SU-DHL-6 (cell line): ENCODE results near the gene DDX24.

ENCODE experiments used
- H2AFZ ChIP-seq: fragments of 200-600 bp; sonication (generic); 2 replicates; pipeline ENCODE4 v1.6.1; 2014; ENCODE audit warnings: low read depth, mild to moderate bottlenecking, moderate library complexity, mixed read lengths, antibody characterized with exemption, low read length; ENCODE audit not compliant: severe bottlenecking
- H3F3A ChIP-seq: fragments of 200-600 bp; shearing (Covaris generic); 2 replicates; pipeline ENCODE4 v1.6.0; 2016; ENCODE audit warnings: antibody characterized with exemption, mild to moderate bottlenecking; ENCODE audit not compliant: insufficient read depth
- H3K27ac ChIP-seq: fragments of 200-600 bp; sonication (generic); 2 replicates; pipeline ENCODE4 v1.5.1; 2016; ENCODE audit warnings: low read depth, mild to moderate bottlenecking, low read length, moderate library complexity, mixed read lengths
- H3K27me3 ChIP-seq: fragments of 200-600 bp; sonication (generic), shearing (Covaris generic); 2 replicates; pipeline ENCODE4 v1.6.0; 2014; ENCODE audit warnings: mild to moderate bottlenecking, low read length
- H3K36me3 ChIP-seq: fragments of 200-600 bp; sonication (generic); 2 replicates; pipeline ENCODE4 v1.6.1; 2014; ENCODE audit warnings: mild to moderate bottlenecking, low read length, mixed read lengths
- H3K4me2 ChIP-seq: fragments of 300-600, 200-600 bp; shearing (Covaris generic), sonication (generic); 2 replicates; pipeline ENCODE4 v1.6.0; 2014; ENCODE audit warnings: low read length, low read depth, mild to moderate bottlenecking; ENCODE audit not compliant: poor library complexity, severe bottlenecking
- H3K4me3 ChIP-seq: fragments of 200-600 bp; sonication (generic); 2 replicates; pipeline ENCODE4 v1.5.1; 2014; ENCODE audit warnings: antibody characterized with exemption, low read length, mild to moderate bottlenecking, mixed read lengths; ENCODE audit not compliant: insufficient read depth, poor library complexity, severe bottlenecking
- H3K79me2 ChIP-seq: fragments of 200-600 bp; sonication (generic); 2 replicates; pipeline ENCODE4 v1.6.1; 2014; ENCODE audit warnings: mild to moderate bottlenecking, low read length, moderate library complexity; ENCODE audit not compliant: insufficient read depth
- H3K9ac ChIP-seq: fragments of 200-600 bp; sonication (generic); 2 replicates; pipeline ENCODE4 v1.7.0; 2014; ENCODE audit warnings: mild to moderate bottlenecking, low read length
- H3K9me2 ChIP-seq: fragments of 200-600 bp; sonication (generic); replicated peaks from 2 replicates; pipeline ENCODE4 v1.6.1; 2014; ENCODE audit warnings: low read length; ENCODE audit not compliant: insufficient read depth
- H3K9me3 ChIP-seq: fragments of 200-600 bp; sonication (generic); 2 replicates; pipeline ENCODE4 v1.6.1; 2014; ENCODE audit warnings: low read length, mixed read lengths; ENCODE audit not compliant: insufficient read depth
- H4K20me1 ChIP-seq: fragments of 200-600 bp; sonication (generic); 2 replicates; pipeline ENCODE4 v1.6.1; 2014; ENCODE audit warnings: low read depth, mild to moderate bottlenecking, antibody characterized with exemption, low read length, moderate library complexity, mixed read lengths
- EZH2phosphoT487 ChIP-seq: fragments of 200-600 bp; sonication (generic), shearing (Covaris generic); conservative IDR thresholded peaks from 2 replicates; pipeline ENCODE4 v1.6.1; 2018; ENCODE audit warnings: mild to moderate bottlenecking, antibody characterized with exemption, low read length, moderate library complexity, mixed read lengths
- TF ChIP-seq, protein P1 (sequence below): fragments of 200-600 bp; sonication (generic); IDR thresholded peaks from one replicate; pipeline ENCODE4 v1.5.1; 2017; ENCODE audit warnings: antibody characterized with exemption, mild to moderate bottlenecking, low read length, moderate library complexity; ENCODE audit not compliant: insufficient read depth, poor library complexity, severe bottlenecking

DDX24 gene

DNA sequence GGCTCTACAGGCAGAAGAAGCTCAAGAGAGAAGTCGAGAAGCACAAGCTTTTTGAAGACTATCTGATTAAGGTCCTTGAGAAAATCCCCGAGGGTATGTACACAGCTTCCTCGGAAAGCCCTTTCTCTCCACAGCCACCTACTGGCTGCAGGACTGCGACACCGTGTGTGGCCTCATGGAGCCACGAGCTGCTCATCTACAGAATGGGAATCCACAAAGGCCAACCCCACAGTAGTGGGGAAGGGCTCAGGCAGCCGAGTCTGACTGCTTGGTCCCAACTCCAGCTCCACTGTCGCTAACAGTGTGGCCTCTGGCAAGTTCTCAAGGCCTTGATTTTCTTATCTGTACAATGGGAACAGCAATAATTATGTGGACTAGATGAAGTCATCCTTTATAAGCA is 81.4 kb downstream of the DDX24 start:
- Histone ChIP-seq H2AFZ (no peak overlapping the region), H3K4me3 (no peak overlapping the region), H3K9me2 (no peaks in the 10 kb centered on the region), H3K9ac (peak overlapping the region; percentile 9; the same call in 1 of the 2 replicates), H3K27ac (no peak overlapping the region), H3K4me2 (no peak overlapping the region), H3K9me3 (no peaks in the 10 kb centered on the region), H3F3A (no peaks in the 10 kb centered on the region), H4K20me1 (no peaks in the 10 kb centered on the region), H3K36me3 (no peaks in the 10 kb centered on the region), H3K27me3 (no peaks in the 10 kb centered on the region), H3K79me2 (no peaks in the 10 kb centered on the region)
- no peak for TF ChIP-seq EZH2phosphoT487
- TF ChIP-seq, protein P1, sequence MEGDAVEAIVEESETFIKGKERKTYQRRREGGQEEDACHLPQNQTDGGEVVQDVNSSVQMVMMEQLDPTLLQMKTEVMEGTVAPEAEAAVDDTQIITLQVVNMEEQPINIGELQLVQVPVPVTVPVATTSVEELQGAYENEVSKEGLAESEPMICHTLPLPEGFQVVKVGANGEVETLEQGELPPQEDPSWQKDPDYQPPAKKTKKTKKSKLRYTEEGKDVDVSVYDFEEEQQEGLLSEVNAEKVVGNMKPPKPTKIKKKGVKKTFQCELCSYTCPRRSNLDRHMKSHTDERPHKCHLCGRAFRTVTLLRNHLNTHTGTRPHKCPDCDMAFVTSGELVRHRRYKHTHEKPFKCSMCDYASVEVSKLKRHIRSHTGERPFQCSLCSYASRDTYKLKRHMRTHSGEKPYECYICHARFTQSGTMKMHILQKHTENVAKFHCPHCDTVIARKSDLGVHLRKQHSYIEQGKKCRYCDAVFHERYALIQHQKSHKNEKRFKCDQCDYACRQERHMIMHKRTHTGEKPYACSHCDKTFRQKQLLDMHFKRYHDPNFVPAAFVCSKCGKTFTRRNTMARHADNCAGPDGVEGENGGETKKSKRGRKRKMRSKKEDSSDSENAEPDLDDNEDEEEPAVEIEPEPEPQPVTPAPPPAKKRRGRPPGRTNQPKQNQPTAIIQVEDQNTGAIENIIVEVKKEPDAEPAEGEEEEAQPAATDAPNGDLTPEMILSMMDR, result no peak

DNA sequence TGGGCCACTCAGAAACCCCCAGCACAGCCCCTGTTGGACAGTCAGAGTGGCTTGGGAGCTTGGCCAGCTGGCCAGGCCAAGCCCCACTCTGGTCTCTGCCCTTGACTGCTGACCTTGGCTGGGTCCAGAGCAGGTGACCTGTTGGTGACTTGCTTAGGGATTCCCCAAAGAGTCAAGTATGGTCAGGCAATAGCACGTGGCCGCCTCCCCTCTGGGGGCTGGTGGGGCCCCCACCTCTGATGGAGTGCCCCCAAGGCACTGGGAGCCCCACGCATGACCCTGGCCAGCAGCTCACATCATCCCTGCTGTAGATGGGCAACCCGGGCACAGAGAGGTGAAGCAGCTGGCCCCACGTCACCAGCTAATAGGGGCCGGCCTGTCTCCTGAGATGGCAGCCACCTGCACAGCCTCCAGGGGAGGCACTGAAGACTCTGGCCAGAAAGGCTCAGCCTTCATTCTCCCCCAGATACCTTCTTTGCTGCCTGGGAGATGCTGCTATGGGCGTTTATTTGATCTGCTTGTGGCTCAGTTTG is 82.1 kb downstream of the DDX24 start:
- no peak for TF ChIP-seq EZH2phosphoT487
- TF ChIP-seq, protein P1, result no peak
- Histone ChIP-seq H2AFZ (no peak overlapping the region), H4K20me1 (no peaks in the 10 kb centered on the region), H3K4me2 (no peak overlapping the region), H3K9me3 (no peaks in the 10 kb centered on the region), H3K4me3 (no peak overlapping the region), H3K9ac (peak overlapping the region; percentile 9; the same call in 1 of the 2 replicates), H3K36me3 (no peaks in the 10 kb centered on the region), H3F3A (no peaks in the 10 kb centered on the region), H3K9me2 (no peaks in the 10 kb centered on the region), H3K79me2 (no peaks in the 10 kb centered on the region), H3K27ac (no peak overlapping the region), H3K27me3 (no peaks in the 10 kb centered on the region)
